HEK293 (cell line): Measurements from ENCODE around the gene ASIC3.

Experiments used
- CTCF ChIA-PET: fragments of 350-600 bp; formaldehyde crosslinking; extraction: SDS; loops from one replicate; lab custom pipeline; 2021; ENCODE audit warnings: antibody characterized with exemption; lab: Yijun Ruan, JAX
- POLR2A ChIA-PET: fragments of 300-600 bp; formaldehyde crosslinking; extraction: SDS; loops from one replicate; lab custom pipeline; 2020; ENCODE audit warnings: antibody characterized with exemption, inconsistent platforms; lab: Yijun Ruan, JAX
- H3K27ac ChIP-seq: fragments of 200-500 bp; sonication (Bioruptor generic); 2 replicates; pipeline ENCODE4 v1.5.1; 2014; ENCODE audit warnings: low read depth, low read length, control low read depth, inconsistent platforms; ENCODE audit errors: extremely low read depth
- H3K36me3 ChIP-seq, 2 experiments: fragments of 200-500 bp in 1 of 2; sonication (Bioruptor generic) in 1 of 2; 1 replicate in 1 of 2; 2 replicates in 1 of 2; pipeline ENCODE4 v1.5.1; 2014 to 2017; ENCODE audit warnings: inconsistent platforms in 2 of 2, low read length in 2 of 2; ENCODE audit not compliant: control insufficient read depth in 2 of 2, insufficient read depth in 1 of 2
- H3K4me1 ChIP-seq: fragments of 200-500 bp; sonication (Bioruptor generic); 2 replicates; pipeline ENCODE4 v1.5.1; 2014; ENCODE audit warnings: mild to moderate bottlenecking, low read length, inconsistent platforms; ENCODE audit not compliant: control insufficient read depth, insufficient read depth
- H3K4me3 ChIP-seq: 2 replicates; pipeline ENCODE4 v1.5.1; 2011; ENCODE audit warnings: low read depth, mild to moderate bottlenecking, control low read depth, low read length, moderate library complexity
- H3K9me3 ChIP-seq: fragments of 200-500 bp; sonication (Bioruptor generic); 2 replicates; pipeline ENCODE4 v1.5.1; 2014; ENCODE audit warnings: low read depth, low read length, inconsistent platforms; ENCODE audit not compliant: control insufficient read depth, insufficient read depth
- GFI1B ChIP-seq: fragments of 450-650 bp; formaldehyde crosslinking; IDR thresholded peaks from 2 replicates; pipeline ENCODE4 v1.5.1; 2016; ENCODE audit warnings: missing biosample characterization, missing genetic modification characterization
- GLIS2 ChIP-seq: fragments of 450-650 bp; formaldehyde crosslinking; IDR thresholded peaks from 2 replicates; pipeline ENCODE4 v1.5.1; 2016; ENCODE audit warnings: missing biosample characterization, missing genetic modification characterization
- SETDB1 ChIP-seq: IDR thresholded peaks from one replicate; pipeline ENCODE4 v1.6.1; 2017; ENCODE audit warnings: mild to moderate bottlenecking, low read length, moderate library complexity, mixed read lengths; ENCODE audit not compliant: insufficient read length
- WT1 ChIP-seq: fragments of 450-650 bp; formaldehyde crosslinking; IDR thresholded peaks from 2 replicates; pipeline ENCODE4 v1.5.1; 2016; ENCODE audit warnings: missing biosample characterization, missing genetic modification characterization
- ZBTB20 ChIP-seq: fragments of 450-650 bp; formaldehyde crosslinking; IDR thresholded peaks from 2 replicates; pipeline ENCODE4 v1.5.1; 2016; ENCODE audit warnings: missing biosample characterization, missing genetic modification characterization
- ZNF121 ChIP-seq: fragments of 450-650 bp; formaldehyde crosslinking; IDR thresholded peaks from 2 replicates; pipeline ENCODE4 v1.5.1; 2016; ENCODE audit warnings: missing biosample characterization, missing genetic modification characterization
- ZNF335 ChIP-seq: fragments of 450-650 bp; formaldehyde crosslinking; conservative IDR thresholded peaks from 2 replicates; pipeline ENCODE4 v1.5.1; 2016; ENCODE audit warnings: missing biosample characterization, missing genetic modification characterization
- ZNF391 ChIP-seq: fragments of 450-650 bp; formaldehyde crosslinking; IDR thresholded peaks from 2 replicates; pipeline ENCODE4 v1.5.1; 2016; ENCODE audit warnings: low read depth, missing biosample characterization, missing genetic modification characterization, borderline replicate concordance
- ZNF394 ChIP-seq: fragments of 450-650 bp; formaldehyde crosslinking; IDR thresholded peaks from 2 replicates; pipeline ENCODE4 v1.5.1; 2016; ENCODE audit warnings: missing biosample characterization, missing genetic modification characterization, mild to moderate bottlenecking, moderate library complexity, borderline replicate concordance
- ZNF792 ChIP-seq: fragments of 450-650 bp; formaldehyde crosslinking; IDR thresholded peaks from 2 replicates; pipeline ENCODE4 v1.5.1; 2016; ENCODE audit warnings: missing biosample characterization, missing genetic modification characterization
- ZSCAN16 ChIP-seq: fragments of 450-650 bp; formaldehyde crosslinking; IDR thresholded peaks from 2 replicates; pipeline ENCODE4 v1.5.1; 2016; ENCODE audit warnings: missing biosample characterization, missing genetic modification characterization
- ZXDB ChIP-seq: fragments of 450-650 bp; formaldehyde crosslinking; IDR thresholded peaks from 2 replicates; pipeline ENCODE4 v1.5.1; 2016; ENCODE audit warnings: missing biosample characterization, missing genetic modification characterization
- TF ChIP-seq, protein P1 (sequence below): fragments of 450-650 bp; formaldehyde crosslinking; IDR thresholded peaks from 2 replicates; pipeline ENCODE4 v1.5.1; 2016; ENCODE audit warnings: missing biosample characterization, missing genetic modification characterization
- TF ChIP-seq, protein P2 (sequence below): fragments of 450-650 bp; formaldehyde crosslinking; IDR thresholded peaks from 2 replicates; pipeline ENCODE4 v1.5.1; 2016; ENCODE audit warnings: missing biosample characterization, missing genetic modification characterization
- TF ChIP-seq, protein P3 (sequence below): fragments of 450-650 bp; formaldehyde crosslinking; IDR thresholded peaks from 2 replicates; pipeline ENCODE4 v1.5.1; 2016; ENCODE audit warnings: missing biosample characterization, missing genetic modification characterization
- TF ChIP-seq, protein P4 (sequence below): IDR thresholded peaks from 2 replicates; pipeline ENCODE4 v1.6.1; 2011; ENCODE audit warnings: mild to moderate bottlenecking, low read depth, low read length, borderline replicate concordance
- TF ChIP-seq, protein P5 (sequence below): fragments of 450-650 bp; formaldehyde crosslinking; IDR thresholded peaks from 2 replicates; pipeline ENCODE4 v1.5.1; 2016; ENCODE audit warnings: missing biosample characterization, missing genetic modification characterization

Gene ASIC3

DNA sequence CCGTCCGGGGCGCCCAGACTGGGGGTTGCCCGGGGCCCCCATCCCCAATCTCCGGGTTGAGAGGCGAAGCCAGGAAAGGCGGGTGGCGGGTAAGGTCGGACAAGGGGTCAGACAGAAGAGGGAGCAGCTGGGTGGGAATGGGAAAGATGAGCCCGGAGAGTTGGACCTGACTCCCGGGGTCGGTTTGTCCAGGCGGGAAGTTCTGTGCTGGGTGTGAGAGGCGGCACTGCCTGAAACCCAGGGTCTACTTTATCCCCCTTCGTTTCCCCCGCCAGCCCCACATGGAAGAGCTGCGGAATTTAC, 11.7 kb downstream of the ASIC3 start:
- peak overlapping the region; percentile 71 for H3K4me3 ChIP-seq
- TF ChIP-seq, protein P1, sequence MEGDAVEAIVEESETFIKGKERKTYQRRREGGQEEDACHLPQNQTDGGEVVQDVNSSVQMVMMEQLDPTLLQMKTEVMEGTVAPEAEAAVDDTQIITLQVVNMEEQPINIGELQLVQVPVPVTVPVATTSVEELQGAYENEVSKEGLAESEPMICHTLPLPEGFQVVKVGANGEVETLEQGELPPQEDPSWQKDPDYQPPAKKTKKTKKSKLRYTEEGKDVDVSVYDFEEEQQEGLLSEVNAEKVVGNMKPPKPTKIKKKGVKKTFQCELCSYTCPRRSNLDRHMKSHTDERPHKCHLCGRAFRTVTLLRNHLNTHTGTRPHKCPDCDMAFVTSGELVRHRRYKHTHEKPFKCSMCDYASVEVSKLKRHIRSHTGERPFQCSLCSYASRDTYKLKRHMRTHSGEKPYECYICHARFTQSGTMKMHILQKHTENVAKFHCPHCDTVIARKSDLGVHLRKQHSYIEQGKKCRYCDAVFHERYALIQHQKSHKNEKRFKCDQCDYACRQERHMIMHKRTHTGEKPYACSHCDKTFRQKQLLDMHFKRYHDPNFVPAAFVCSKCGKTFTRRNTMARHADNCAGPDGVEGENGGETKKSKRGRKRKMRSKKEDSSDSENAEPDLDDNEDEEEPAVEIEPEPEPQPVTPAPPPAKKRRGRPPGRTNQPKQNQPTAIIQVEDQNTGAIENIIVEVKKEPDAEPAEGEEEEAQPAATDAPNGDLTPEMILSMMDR (tag by site-specific recombination): no peak
- TF ChIP-seq GFI1B (tag by site-specific recombination) (no peak), ZBTB20 (tag by site-specific recombination) (peak; percentile 81), ZNF394 (tag by site-specific recombination) (peak; percentile 28; the same call in 1 of the 2 replicates), ZNF335 (peak; percentile 67), ZNF792 (no peak), ZNF391 (tag by site-specific recombination) (0 out of 2 replicates have a peak, but pooled peaks have one; percentile 10), GLIS2 (tag by site-specific recombination) (peak; percentile 43)
- TF ChIP-seq, protein P2, sequence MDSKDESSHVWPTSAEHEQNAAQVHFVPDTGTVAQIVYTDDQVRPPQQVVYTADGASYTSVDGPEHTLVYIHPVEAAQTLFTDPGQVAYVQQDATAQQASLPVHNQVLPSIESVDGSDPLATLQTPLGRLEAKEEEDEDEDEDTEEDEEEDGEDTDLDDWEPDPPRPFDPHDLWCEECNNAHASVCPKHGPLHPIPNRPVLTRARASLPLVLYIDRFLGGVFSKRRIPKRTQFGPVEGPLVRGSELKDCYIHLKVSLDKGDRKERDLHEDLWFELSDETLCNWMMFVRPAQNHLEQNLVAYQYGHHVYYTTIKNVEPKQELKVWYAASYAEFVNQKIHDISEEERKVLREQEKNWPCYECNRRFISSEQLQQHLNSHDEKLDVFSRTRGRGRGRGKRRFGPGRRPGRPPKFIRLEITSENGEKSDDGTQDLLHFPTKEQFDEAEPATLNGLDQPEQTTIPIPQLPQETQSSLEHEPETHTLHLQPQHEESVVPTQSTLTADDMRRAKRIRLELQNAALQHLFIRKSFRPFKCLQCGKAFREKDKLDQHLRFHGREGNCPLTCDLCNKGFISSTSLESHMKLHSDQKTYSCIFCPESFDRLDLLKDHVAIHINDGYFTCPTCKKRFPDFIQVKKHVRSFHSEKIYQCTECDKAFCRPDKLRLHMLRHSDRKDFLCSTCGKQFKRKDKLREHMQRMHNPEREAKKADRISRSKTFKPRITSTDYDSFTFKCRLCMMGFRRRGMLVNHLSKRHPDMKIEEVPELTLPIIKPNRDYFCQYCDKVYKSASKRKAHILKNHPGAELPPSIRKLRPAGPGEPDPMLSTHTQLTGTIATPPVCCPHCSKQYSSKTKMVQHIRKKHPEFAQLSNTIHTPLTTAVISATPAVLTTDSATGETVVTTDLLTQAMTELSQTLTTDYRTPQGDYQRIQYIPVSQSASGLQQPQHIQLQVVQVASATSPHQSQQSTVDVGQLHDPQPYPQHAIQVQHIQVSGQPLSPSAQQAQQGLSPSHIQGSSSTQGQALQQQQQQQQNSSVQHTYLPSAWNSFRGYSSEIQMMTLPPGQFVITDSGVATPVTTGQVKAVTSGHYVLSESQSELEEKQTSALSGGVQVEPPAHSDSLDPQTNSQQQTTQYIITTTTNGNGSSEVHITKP (tag by site-specific recombination): peak; percentile 38; the same call in 1 of the 2 replicates
- TF ChIP-seq, protein P3, sequence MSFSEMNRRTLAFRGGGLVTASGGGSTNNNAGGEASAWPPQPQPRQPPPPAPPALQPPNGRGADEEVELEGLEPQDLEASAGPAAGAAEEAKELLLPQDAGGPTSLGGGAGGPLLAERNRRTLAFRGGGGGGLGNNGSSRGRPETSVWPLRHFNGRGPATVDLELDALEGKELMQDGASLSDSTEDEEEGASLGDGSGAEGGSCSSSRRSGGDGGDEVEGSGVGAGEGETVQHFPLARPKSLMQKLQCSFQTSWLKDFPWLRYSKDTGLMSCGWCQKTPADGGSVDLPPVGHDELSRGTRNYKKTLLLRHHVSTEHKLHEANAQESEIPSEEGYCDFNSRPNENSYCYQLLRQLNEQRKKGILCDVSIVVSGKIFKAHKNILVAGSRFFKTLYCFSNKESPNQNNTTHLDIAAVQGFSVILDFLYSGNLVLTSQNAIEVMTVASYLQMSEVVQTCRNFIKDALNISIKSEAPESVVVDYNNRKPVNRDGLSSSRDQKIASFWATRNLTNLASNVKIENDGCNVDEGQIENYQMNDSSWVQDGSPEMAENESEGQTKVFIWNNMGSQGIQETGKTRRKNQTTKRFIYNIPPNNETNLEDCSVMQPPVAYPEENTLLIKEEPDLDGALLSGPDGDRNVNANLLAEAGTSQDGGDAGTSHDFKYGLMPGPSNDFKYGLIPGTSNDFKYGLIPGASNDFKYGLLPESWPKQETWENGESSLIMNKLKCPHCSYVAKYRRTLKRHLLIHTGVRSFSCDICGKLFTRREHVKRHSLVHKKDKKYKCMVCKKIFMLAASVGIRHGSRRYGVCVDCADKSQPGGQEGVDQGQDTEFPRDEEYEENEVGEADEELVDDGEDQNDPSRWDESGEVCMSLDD (tag by site-specific recombination): peak; percentile 10
- TF ChIP-seq, protein P4, sequence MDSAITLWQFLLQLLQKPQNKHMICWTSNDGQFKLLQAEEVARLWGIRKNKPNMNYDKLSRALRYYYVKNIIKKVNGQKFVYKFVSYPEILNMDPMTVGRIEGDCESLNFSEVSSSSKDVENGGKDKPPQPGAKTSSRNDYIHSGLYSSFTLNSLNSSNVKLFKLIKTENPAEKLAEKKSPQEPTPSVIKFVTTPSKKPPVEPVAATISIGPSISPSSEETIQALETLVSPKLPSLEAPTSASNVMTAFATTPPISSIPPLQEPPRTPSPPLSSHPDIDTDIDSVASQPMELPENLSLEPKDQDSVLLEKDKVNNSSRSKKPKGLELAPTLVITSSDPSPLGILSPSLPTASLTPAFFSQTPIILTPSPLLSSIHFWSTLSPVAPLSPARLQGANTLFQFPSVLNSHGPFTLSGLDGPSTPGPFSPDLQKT: no peak
- TF ChIP-seq, all 188 proteins: peak for 7
- POLR2A ChIA-PET: interaction anchor here (0.6 to 3.4 kb wide), 5 partner anchors 17 to 32 kb away, joined by 3 to 13 read pairs (median 6); partner anchors contain the start of genes ABCB8 and FASTK
- Histone ChIP-seq H3K4me1 (no peaks in the 10 kb centered on the region; the same call in 1 of the 2 replicates), H3K27ac (peak overlapping the region; percentile 21; the same call in 1 of the 2 replicates), H3K36me3 (peaks cover 0 to 40% of the 10 kb centered on the region in 2 experiments; a peak in 1 of 3 replicates), H3K9me3 (no peaks in the 10 kb centered on the region)
- CTCF ChIA-PET: interaction anchor here (0.6 to 1.4 kb wide), 7 partner anchors 18 to 1534 kb away, joined by 3 to 6 read pairs (median 4); no protein-coding TSS in a partner anchor

DNA sequence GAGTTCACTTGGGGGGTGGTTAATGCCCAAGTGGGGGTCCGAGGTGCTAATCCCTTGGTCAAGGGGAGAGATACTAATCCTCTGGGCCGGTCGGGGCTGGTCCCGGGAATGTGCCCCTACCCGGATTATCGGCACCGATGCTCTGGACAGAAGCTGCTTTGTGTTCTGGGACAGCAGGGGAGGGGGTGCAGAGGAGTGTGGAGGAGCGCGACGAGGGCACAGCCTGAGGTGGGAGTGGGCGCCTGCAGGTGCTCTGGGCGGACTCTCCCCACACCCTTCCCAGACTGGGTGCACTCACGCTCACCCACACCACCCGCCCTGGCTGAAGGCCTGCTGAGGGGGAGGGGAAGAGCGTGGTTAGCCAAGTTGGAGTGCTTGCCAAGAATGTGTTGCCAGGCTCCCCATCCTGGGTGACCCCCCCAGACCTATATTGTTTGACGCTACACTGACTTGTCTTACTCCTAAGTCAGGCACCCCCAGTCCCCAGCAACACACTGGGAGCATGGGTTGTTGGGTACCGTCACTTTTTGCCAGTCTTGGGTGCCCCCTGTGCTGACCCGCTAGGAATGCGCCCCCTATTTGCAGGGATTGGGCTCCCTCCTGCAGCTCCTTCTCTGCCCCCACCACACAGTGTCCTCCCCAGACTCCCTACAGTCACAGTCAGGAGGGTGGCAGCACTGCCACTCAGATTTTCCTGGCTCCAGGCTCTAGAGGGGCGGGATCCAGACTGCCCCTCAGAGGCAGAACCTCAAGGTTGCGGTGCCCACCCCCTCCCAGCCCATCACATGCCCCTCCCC, 12.3 kb downstream of the ASIC3 start:
- POLR2A ChIA-PET: interaction anchor here (0.9 to 3.4 kb wide), 5 partner anchors 13 to 32 kb away, joined by 3 to 13 read pairs (median 6); partner anchors contain the start of genes ABCB8 and FASTK
- CTCF ChIA-PET: interaction anchor here (0.6 to 1.4 kb wide), 8 partner anchors 14 to 1533 kb away, joined by 3 to 6 read pairs (median 4); no protein-coding TSS in a partner anchor
- TF ChIP-seq SETDB1 (no peak), WT1 (tag by site-specific recombination) (peak; percentile 15; the same call in 1 of the 2 replicates), ZNF121 (tag by site-specific recombination) (no peak), ZXDB (tag by site-specific recombination) (no peak), ZSCAN16 (tag by site-specific recombination) (0 out of 2 replicates have a peak, but pooled peaks have one; percentile 8)
- TF ChIP-seq, protein P5, sequence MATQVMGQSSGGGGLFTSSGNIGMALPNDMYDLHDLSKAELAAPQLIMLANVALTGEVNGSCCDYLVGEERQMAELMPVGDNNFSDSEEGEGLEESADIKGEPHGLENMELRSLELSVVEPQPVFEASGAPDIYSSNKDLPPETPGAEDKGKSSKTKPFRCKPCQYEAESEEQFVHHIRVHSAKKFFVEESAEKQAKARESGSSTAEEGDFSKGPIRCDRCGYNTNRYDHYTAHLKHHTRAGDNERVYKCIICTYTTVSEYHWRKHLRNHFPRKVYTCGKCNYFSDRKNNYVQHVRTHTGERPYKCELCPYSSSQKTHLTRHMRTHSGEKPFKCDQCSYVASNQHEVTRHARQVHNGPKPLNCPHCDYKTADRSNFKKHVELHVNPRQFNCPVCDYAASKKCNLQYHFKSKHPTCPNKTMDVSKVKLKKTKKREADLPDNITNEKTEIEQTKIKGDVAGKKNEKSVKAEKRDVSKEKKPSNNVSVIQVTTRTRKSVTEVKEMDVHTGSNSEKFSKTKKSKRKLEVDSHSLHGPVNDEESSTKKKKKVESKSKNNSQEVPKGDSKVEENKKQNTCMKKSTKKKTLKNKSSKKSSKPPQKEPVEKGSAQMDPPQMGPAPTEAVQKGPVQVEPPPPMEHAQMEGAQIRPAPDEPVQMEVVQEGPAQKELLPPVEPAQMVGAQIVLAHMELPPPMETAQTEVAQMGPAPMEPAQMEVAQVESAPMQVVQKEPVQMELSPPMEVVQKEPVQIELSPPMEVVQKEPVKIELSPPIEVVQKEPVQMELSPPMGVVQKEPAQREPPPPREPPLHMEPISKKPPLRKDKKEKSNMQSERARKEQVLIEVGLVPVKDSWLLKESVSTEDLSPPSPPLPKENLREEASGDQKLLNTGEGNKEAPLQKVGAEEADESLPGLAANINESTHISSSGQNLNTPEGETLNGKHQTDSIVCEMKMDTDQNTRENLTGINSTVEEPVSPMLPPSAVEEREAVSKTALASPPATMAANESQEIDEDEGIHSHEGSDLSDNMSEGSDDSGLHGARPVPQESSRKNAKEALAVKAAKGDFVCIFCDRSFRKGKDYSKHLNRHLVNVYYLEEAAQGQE (tag by site-specific recombination): peak; percentile 38; the same call in 1 of the 2 replicates

More for the DNA sequence above, 12.3 kb downstream of the ASIC3 start:
- Histone ChIP-seq H3K4me3 (peak overlapping the region; percentile 71), H3K27ac (peak overlapping the region; percentile 21; the same call in 1 of the 2 replicates), H3K4me1 (no peaks in the 10 kb centered on the region; the same call in 1 of the 2 replicates), H3K9me3 (no peaks in the 10 kb centered on the region), H3K36me3 (peaks cover 0 to 40% of the 10 kb centered on the region in 2 experiments; a peak in 1 of 3 replicates)
